Endothelial cell of umbilical vein (primary cell): ENCODE results near the gene ACOT7. TPM values are rescaled to one million over a fixed set of nuclear protein-coding genes. Genes with fewer than 3 reads are reported as not detected.

ENCODE experiments used
- BruUV-seq: library from RNA; stranded (reverse); fragments of 400-500 nt; replicated peaks from 2 replicates; lab custom pipeline; 2021; lab: Mats Ljungman, UMichigan
- CTCF ChIA-PET: fragments of 300-600, 350-600 bp; sonication (Branson Sonifier 250); formaldehyde crosslinking; loops from one replicate; lab custom pipeline; 2021; ENCODE audit warnings: antibody characterized with exemption, inconsistent platforms; lab: Charles Lee
- POLR2A ChIA-PET: fragments of 300-600, 350-600 bp; sonication (Branson Sonifier 250); formaldehyde crosslinking; loops from one replicate; lab custom pipeline; 2021; ENCODE audit warnings: antibody characterized with exemption, inconsistent platforms; lab: Charles Lee
- DNase-seq: peaks from one replicate; pipeline ENCODE4 v3.0.0-alpha.2; 2011; ENCODE audit warnings: low read depth, low spot score
- FAIRE-seq: peaks from 2 replicates; lab custom pipeline; 2011; peaks lifted over from hg19 to GRCh38; lab: Jason Lieb, UNC
- H2AFZ ChIP-seq: 2 replicates; pipeline ENCODE4 v1.6.0; 2012; ENCODE audit warnings: low read depth, low read length, control low read depth, inconsistent platforms
- H3K27ac ChIP-seq: 2 replicates; pipeline ENCODE4 v1.5.1; 2011; ENCODE audit warnings: low read depth, mild to moderate bottlenecking, control low read depth, low read length, moderate library complexity; ENCODE audit not compliant: insufficient read depth
- H3K27me3 ChIP-seq, 2 experiments: 2 replicates each; pipeline versions ENCODE4 v1.6.0 to v1.6.1; 2011; ENCODE audit warnings: low read length in 2 of 2, mixed read lengths in 1 of 2; ENCODE audit not compliant: control insufficient read depth in 2 of 2, insufficient read depth in 2 of 2
- H3K36me3 ChIP-seq, 2 experiments: 2 replicates in 1 of 2; 3 replicates in 1 of 2; pipeline ENCODE4 v1.5.1; 2011; ENCODE audit warnings: low read length in 2 of 2, mild to moderate bottlenecking in 1 of 2, moderate library complexity in 1 of 2; ENCODE audit not compliant: control insufficient read depth in 2 of 2, insufficient read depth in 2 of 2; ENCODE audit errors: extremely low read depth in 1 of 2
- H3K4me1 ChIP-seq: 3 replicates; pipeline ENCODE4 v1.5.1; 2011; ENCODE audit warnings: mild to moderate bottlenecking, low read length; ENCODE audit not compliant: control insufficient read depth, insufficient read depth; ENCODE audit errors: extremely low read depth
- H3K4me2 ChIP-seq: 2 replicates; pipeline ENCODE4 v1.6.1; 2011; ENCODE audit warnings: low read length, control low read depth, mixed read lengths; ENCODE audit not compliant: insufficient read depth
- H3K4me3 ChIP-seq, 3 experiments: fragments of 200-600 bp in 1 of 3; sonication (generic), shearing (Covaris generic) in 1 of 3; replicated peaks in 1 of 3; 2 replicates each; pipeline ENCODE4 v1.5.1; 2011 to 2016; ENCODE audit warnings: control low read depth in 3 of 3, low read length in 3 of 3, mild to moderate bottlenecking in 2 of 3, inconsistent platforms in 1 of 3, low read depth in 1 of 3, moderate library complexity in 1 of 3; ENCODE audit not compliant: insufficient read depth in 1 of 3
- H3K79me2 ChIP-seq: 2 replicates; pipeline ENCODE4 v1.6.0; 2012; ENCODE audit warnings: low read length, inconsistent platforms; ENCODE audit not compliant: control insufficient read depth, insufficient read depth
- H3K9ac ChIP-seq: replicated peaks from 2 replicates; pipeline ENCODE3; 2011; ENCODE audit warnings: low read length, control low read depth; ENCODE audit not compliant: insufficient read depth; ENCODE audit errors: extremely low read depth
- H3K9me1 ChIP-seq: replicated peaks from 3 replicates; pipeline ENCODE4 v1.6.0; 2011; ENCODE audit warnings: mild to moderate bottlenecking, low read length; ENCODE audit not compliant: control insufficient read depth, insufficient read depth; ENCODE audit errors: extremely low read depth
- H3K9me3 ChIP-seq: replicated peaks from 2 replicates; pipeline ENCODE4 v1.5.1; 2012; ENCODE audit warnings: low read length, inconsistent platforms; ENCODE audit not compliant: control insufficient read depth, insufficient read depth
- H4K20me1 ChIP-seq: replicated peaks from 2 replicates; pipeline ENCODE3; 2011; ENCODE audit warnings: mild to moderate bottlenecking, low read length; ENCODE audit not compliant: control insufficient read depth, insufficient read depth; ENCODE audit errors: extremely low read depth
- CTCF ChIP-seq, 2 donors: IDR thresholded peaks; 1 replicate in 1 of 2; 2 replicates in 1 of 2; pipeline ENCODE4 v1.5.1; 2011; ENCODE audit warnings: low read length in 2 of 2, mild to moderate bottlenecking in 2 of 2, moderate library complexity in 2 of 2, control low read depth in 1 of 2, inconsistent platforms in 1 of 2, low read depth in 1 of 2; ENCODE audit not compliant: insufficient read depth in 1 of 2; ENCODE audit errors: extremely low read depth in 1 of 2
- EZH2 ChIP-seq: IDR thresholded peaks from 2 replicates; pipeline ENCODE4 v1.6.1; 2012; ENCODE audit warnings: borderline replicate concordance, low read depth, mild to moderate bottlenecking, moderate library complexity, low read length, inconsistent platforms; ENCODE audit not compliant: severe bottlenecking
- FOS ChIP-seq: IDR thresholded peaks from 2 replicates; pipeline ENCODE4 v1.6.1; 2011; ENCODE audit warnings: mild to moderate bottlenecking, low read length, moderate library complexity, borderline replicate concordance; ENCODE audit not compliant: insufficient read depth
- GATA2 ChIP-seq: IDR thresholded peaks from 2 replicates; pipeline ENCODE4 v1.7.0; 2011; ENCODE audit warnings: low read depth, mild to moderate bottlenecking, moderate library complexity, mixed read lengths, low read length; ENCODE audit not compliant: insufficient read length, insufficient read depth
- JUN ChIP-seq: IDR thresholded peaks from 2 replicates; pipeline ENCODE4 v1.6.1; 2011; ENCODE audit warnings: borderline replicate concordance, low read depth; ENCODE audit not compliant: insufficient read length, insufficient read depth
- MAX ChIP-seq: IDR thresholded peaks from 2 replicates; pipeline ENCODE4 v1.6.1; 2011; ENCODE audit not compliant: insufficient read depth, insufficient read length
- MYC ChIP-seq: IDR thresholded peaks from one replicate; pipeline ENCODE4 v1.6.1; 2011; ENCODE audit warnings: mild to moderate bottlenecking, low read depth, low read length
- POLR2A ChIP-seq: IDR thresholded peaks from 2 replicates; pipeline ENCODE4 v1.6.1; 2012; ENCODE audit warnings: low read depth, mild to moderate bottlenecking, control low read depth, low read length
- POLR2AphosphoS5 ChIP-seq: IDR thresholded peaks from 2 replicates; pipeline ENCODE4 v1.6.1; 2012; ENCODE audit warnings: low read depth, mild to moderate bottlenecking, control low read depth, low read length, moderate library complexity; ENCODE audit not compliant: insufficient read depth
- dilution Hi-C: fragments of 300-500 bp; cut with MboI; formaldehyde crosslinking; loops from one replicate; pipeline ENCODE4 v1.15.0; 2019; ENCODE audit warnings: low sequenced_read_pairs; ENCODE audit not compliant: extremely low pct_ligation_motif_present
- intact Hi-C: fragments of 100-400 bp; cut with micrococcal nuclease; formaldehyde crosslinking; loops from one replicate; pipeline ENCODE4 v1.10.0; 2022
- polyA plus RNA-seq, 4 experiments: library from polyadenylated mRNA; depleted of rRNA in 3 of 4; stranded (reverse) in 3 of 4; unstranded in 1 of 4; fragments of >200 nt; gene quantifications; 2 replicates each; pipeline versions ENCODE4 v1.2.1 to v1.2.3, GENCODE V29; 2011 to 2012; ENCODE audit warnings: missing spikeins in 1 of 4
- total RNA-seq: library from RNA; stranded (reverse); gene quantifications from 2 replicates; pipeline ENCODE4 v1.2.3, GENCODE V29; 2021

The ACOT7 gene
- total and polyA plus RNA-seq, 2 donors (not counting 3 experiments of a cell fraction or from before 2014, with no cell fraction given): 69.4 to 105 TPM

DNA sequence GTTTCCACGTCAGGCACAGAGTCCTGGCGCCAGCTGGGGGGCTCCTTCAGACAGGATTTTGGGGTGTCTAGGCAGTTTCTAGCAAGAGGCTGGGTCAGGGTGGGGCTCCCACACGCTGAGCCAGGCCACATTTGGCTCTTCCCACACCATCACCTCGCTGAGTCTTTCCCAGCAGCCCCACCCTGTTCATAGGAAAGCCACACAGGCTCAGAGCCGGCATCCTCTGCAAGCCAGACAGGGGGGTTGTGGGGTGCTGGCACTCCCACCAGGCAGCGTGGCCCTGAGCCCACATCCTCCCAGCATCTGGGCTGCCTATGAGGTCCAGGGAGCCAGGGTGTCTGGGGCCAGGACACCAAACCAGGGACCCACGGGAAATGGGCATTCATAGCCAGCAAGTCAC lies 129.9 kb downstream of the ACOT7 start:
- intact Hi-C loops (loop anchor here (5.0 kb wide), 2 partner anchors 79 to 159 kb away; partner anchors contain the start of gene ESPN), dilution Hi-C loops (no loop called here)
- CTCF ChIA-PET: interaction anchor here (1.2 kb wide), 1 partner anchor 18 kb away, joined by 3 read pairs; no protein-coding TSS in a partner anchor
- no peak overlapping the region for H3K4me2 ChIP-seq
- DNase-seq (no peak), FAIRE-seq (no peak)
- no peaks in the 10 kb centered on the region for H4K20me1 ChIP-seq
- no peaks in the 10 kb centered on the region for H3K79me2 ChIP-seq
- POLR2A ChIA-PET: no interaction called here
- H3K9me3 ChIP-seq: no peaks in the 10 kb centered on the region
- H3K36me3 ChIP-seq: no peaks in the 10 kb centered on the region
- no TSS peak for BruUV-seq
- no peaks in the 10 kb centered on the region for H3K27me3 ChIP-seq
- no peak for TF ChIP-seq EZH2
- no peak for TF ChIP-seq MAX
- TF ChIP-seq FOS: no peak
- no peak for TF ChIP-seq CTCF (IDR thresholded peaks at IDR 0.05; ENCODE audit: extremely low read depth in 1 of 2, insufficient read depth in 1 of 2, low read depth in 1 of 2, low read length in 2 of 2)
- TF ChIP-seq MYC: no peak
- TF ChIP-seq JUN: no peak
- TF ChIP-seq POLR2AphosphoS5: no peak
- no peak for TF ChIP-seq GATA2
- no peak for TF ChIP-seq POLR2A
- H3K9ac ChIP-seq: no peak overlapping the region
- no peaks in the 10 kb centered on the region for H3K9me1 ChIP-seq
- H3K4me3 ChIP-seq: no peak overlapping the region
- H2AFZ ChIP-seq: no peak overlapping the region
- no peak overlapping the region for H3K27ac ChIP-seq
- no peaks in the 10 kb centered on the region for H3K4me1 ChIP-seq
